ENCODE results near the gene LRRC8D. TPM values are rescaled to one million over a fixed set of nuclear protein-coding genes. Genes with fewer than 3 reads are reported as not detected.

The LRRC8D gene
- total and polyA plus RNA-seq, 2 experiments from 2014 or later = 23.6 to 48.8 TPM

GRCh38 chr1:89816366-89816765 is 4.5 kb upstream of the LRRC8D start:
- Histone ChIP-seq H3K9me2 (ENCODE audit: insufficient read depth) (no peaks in the 10 kb centered on the region), H3K36me3 (ENCODE audit: insufficient read depth) (no peaks in the 10 kb centered on the region), H3K27ac (ENCODE audit: low read depth) (no peak overlapping the region), H3K4me1 (ENCODE audit: insufficient read depth) (peaks cover 8% of the 10 kb centered on the region), H3K4me3 (no peak overlapping the region), H3F3A (replicated peaks; ENCODE audit: low read depth) (0 out of 2 replicates have a peak, but pooled peaks cover 5% of the 10 kb centered on the region), H3K4me2 (no peak overlapping the region), H3K27me3 (ENCODE audit: insufficient read depth) (0 out of 2 replicates have a peak, but pooled peaks cover 5% of the 10 kb centered on the region), H2AFZ (no peak overlapping the region), H4K20me1 (replicated peaks; ENCODE audit: insufficient read depth) (no peaks in the 10 kb centered on the region), H3K79me2 (replicated peaks; ENCODE audit: insufficient read depth) (peaks cover 22% of the 10 kb centered on the region)
- DNase-seq (ENCODE audit: low spot score) (no peak), ATAC-seq (no peak)
- no peaks in the 10 kb centered on the region; the same call in 2 of the 3 replicates for H3K9me3 Mint-ChIP-seq
- TF ChIP-seq CREB1 (CRISPR knock-in tag; IDR thresholded peaks at IDR 0.05; ENCODE audit: low read depth) (no peak), STAT1 (IDR thresholded peaks at IDR 0.05; ENCODE audit: unreplicated experiment) (no peak), ETS1 (IDR thresholded peaks at IDR 0.05) (no peak), JUNB (IDR thresholded peaks at IDR 0.05; ENCODE audit: unreplicated experiment) (no peak), ZNF331 (CRISPR knock-in tag; IDR thresholded peaks at IDR 0.05; ENCODE audit: low read depth) (no peak)
- peaks cover 7% of the 10 kb centered on the region for H3K27me3 Mint-ChIP-seq (ENCODE audit: insufficient read depth, low read depth, poor library complexity)
- H3K36me3 Mint-ChIP-seq (ENCODE audit: low read depth) = peaks cover 4% of the 10 kb centered on the region; the same call in 1 of the 3 replicates
- H3K4me1 Mint-ChIP-seq = peaks cover 19% of the 10 kb centered on the region
- no peak overlapping the region for H3K4me3 Mint-ChIP-seq
- no peak overlapping the region for H3K27ac Mint-ChIP-seq

GRCh38 chr1:89821322-89822108 is 683 bp downstream of the LRRC8D start:
- Mint-ChIP-seq H3K4me1 (peaks cover 42% of the 10 kb centered on the region), H3K36me3 (ENCODE audit: low read depth) (peaks cover 26% of the 10 kb centered on the region), H3K9me3 (no peaks in the 10 kb centered on the region; the same call in 2 of the 3 replicates), H3K4me3 (peak overlapping the region; percentile 88), H3K27ac (peak overlapping the region; percentile 98), H3K27me3 (ENCODE audit: insufficient read depth, low read depth, poor library complexity) (peaks cover 10% of the 10 kb centered on the region)
- Histone ChIP-seq H3K4me2 (peak overlapping the region; percentile 99), H3K27ac (ENCODE audit: low read depth) (peak overlapping the region; percentile 97), H3K79me2 (replicated peaks; ENCODE audit: insufficient read depth) (peaks cover 69% of the 10 kb centered on the region), H3K9me2 (ENCODE audit: insufficient read depth) (no peaks in the 10 kb centered on the region), H2AFZ (peak overlapping the region; percentile 45; the same call in 1 of the 2 replicates), H3K4me3 (peak overlapping the region; percentile 96), H3F3A (replicated peaks; ENCODE audit: low read depth) (0 out of 2 replicates have a peak, but pooled peaks cover 5% of the 10 kb centered on the region), H3K4me1 (ENCODE audit: insufficient read depth) (peaks cover 34% of the 10 kb centered on the region), H3K27me3 (ENCODE audit: insufficient read depth) (0 out of 2 replicates have a peak, but pooled peaks cover 5% of the 10 kb centered on the region), H4K20me1 (replicated peaks; ENCODE audit: insufficient read depth) (peaks cover 10% of the 10 kb centered on the region; the same call in 1 of the 2 replicates), H3K36me3 (ENCODE audit: insufficient read depth) (0 out of 2 replicates have a peak, but pooled peaks cover 2% of the 10 kb centered on the region)
- DNase-seq (ENCODE audit: low spot score) (peak; percentile 84), ATAC-seq (peak; percentile 53)
- TF ChIP-seq POLR2AphosphoS5 (IDR thresholded peaks at IDR 0.05; ENCODE audit: low read depth) = peak; percentile 32
- no peak for TF ChIP-seq CTCF (conservative IDR thresholded peaks at IDR 0.05; ENCODE audit: low read depth in 2 of 2)
- TF ChIP-seq NANOG (IDR thresholded peaks at IDR 0.05; ENCODE audit: borderline replicate concordance) = no peak
- no peak for TF ChIP-seq ETS1 (IDR thresholded peaks at IDR 0.05)
- no peak for TF ChIP-seq ZNF462 (CRISPR knock-in tag; IDR thresholded peaks at IDR 0.05)
